ENCODE results near the gene VSIR.

DNA sequence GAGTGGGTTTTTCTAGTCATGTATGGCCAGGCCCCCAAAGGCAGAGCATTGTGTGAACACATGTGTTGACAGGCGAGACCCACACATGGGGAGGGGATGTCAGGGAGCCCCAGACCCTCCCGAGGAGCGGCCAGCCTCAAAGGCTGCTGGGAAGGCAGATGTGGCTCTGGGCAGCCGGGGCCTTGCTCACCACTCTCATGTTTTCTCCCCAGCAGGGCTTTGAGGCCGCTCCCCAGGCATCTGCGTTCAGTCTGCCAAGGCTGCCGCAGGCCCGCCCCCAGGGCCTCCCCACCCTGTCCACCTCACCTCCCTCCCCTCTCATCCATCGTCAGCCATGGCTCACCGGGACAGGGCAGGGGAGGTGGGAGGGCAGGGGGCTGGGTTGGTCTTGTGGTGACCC, 16.6 kb upstream of the VSIR start:
- no peak for TF ChIP-seq EZH2phosphoT487 (conservative IDR thresholded peaks at IDR 0.05; ENCODE audit: low read length)
- TF ChIP-seq, protein P1, sequence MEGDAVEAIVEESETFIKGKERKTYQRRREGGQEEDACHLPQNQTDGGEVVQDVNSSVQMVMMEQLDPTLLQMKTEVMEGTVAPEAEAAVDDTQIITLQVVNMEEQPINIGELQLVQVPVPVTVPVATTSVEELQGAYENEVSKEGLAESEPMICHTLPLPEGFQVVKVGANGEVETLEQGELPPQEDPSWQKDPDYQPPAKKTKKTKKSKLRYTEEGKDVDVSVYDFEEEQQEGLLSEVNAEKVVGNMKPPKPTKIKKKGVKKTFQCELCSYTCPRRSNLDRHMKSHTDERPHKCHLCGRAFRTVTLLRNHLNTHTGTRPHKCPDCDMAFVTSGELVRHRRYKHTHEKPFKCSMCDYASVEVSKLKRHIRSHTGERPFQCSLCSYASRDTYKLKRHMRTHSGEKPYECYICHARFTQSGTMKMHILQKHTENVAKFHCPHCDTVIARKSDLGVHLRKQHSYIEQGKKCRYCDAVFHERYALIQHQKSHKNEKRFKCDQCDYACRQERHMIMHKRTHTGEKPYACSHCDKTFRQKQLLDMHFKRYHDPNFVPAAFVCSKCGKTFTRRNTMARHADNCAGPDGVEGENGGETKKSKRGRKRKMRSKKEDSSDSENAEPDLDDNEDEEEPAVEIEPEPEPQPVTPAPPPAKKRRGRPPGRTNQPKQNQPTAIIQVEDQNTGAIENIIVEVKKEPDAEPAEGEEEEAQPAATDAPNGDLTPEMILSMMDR (IDR thresholded peaks at IDR 0.05; ENCODE audit: insufficient read depth, low read length, poor library complexity, severe bottlenecking), result no peak
